Keratinocyte (primary cell): ENCODE results near the gene SNX13. TPM values are rescaled to one million over a fixed set of nuclear protein-coding genes. Genes with fewer than 3 reads are reported as not detected.

ENCODE experiments used
- DNase-seq: peaks from one replicate; pipeline ENCODE4 v3.0.0-alpha.2; 2011; ENCODE audit warnings: low read depth, missing footprints, low spot score
- FAIRE-seq: peaks from 2 replicates; lab custom pipeline; 2011; peaks lifted over from hg19 to GRCh38; lab: Jason Lieb, UNC
- H2AFZ ChIP-seq: 2 replicates; pipeline ENCODE4 v1.6.0; 2012; ENCODE audit warnings: low read length, control low read depth, inconsistent platforms; ENCODE audit not compliant: control insufficient read depth
- H3K27ac ChIP-seq: 2 replicates; pipeline ENCODE4 v1.5.1; 2011; ENCODE audit warnings: low read length; ENCODE audit not compliant: control insufficient read depth, insufficient read depth
- H3K27me3 ChIP-seq: 3 replicates; pipeline ENCODE4 v1.6.0; 2011; ENCODE audit warnings: low read length; ENCODE audit not compliant: control insufficient read depth, insufficient read depth; ENCODE audit errors: extremely low read depth
- H3K36me3 ChIP-seq, 2 experiments: 2 replicates in 1 of 2; 3 replicates in 1 of 2; pipeline ENCODE4 v1.5.1; 2011; ENCODE audit warnings: low read length in 2 of 2, mild to moderate bottlenecking in 1 of 2; ENCODE audit not compliant: control insufficient read depth in 2 of 2, insufficient read depth in 2 of 2; ENCODE audit errors: extremely low read depth in 1 of 2
- H3K4me1 ChIP-seq: 3 replicates; pipeline ENCODE4 v1.5.1; 2011; ENCODE audit warnings: low read length; ENCODE audit not compliant: control insufficient read depth, insufficient read depth; ENCODE audit errors: extremely low read depth
- H3K4me2 ChIP-seq: 3 replicates; pipeline ENCODE4 v1.6.0; 2011; ENCODE audit warnings: low read depth, low read length; ENCODE audit not compliant: control insufficient read depth, insufficient read depth; ENCODE audit errors: extremely low read depth
- H3K4me3 ChIP-seq, 3 experiments: fragments of 200-600 bp in 1 of 3; sonication (generic) in 1 of 3; 2 replicates in 2 of 3; 3 replicates in 1 of 3; pipeline ENCODE4 v1.5.1; 2011 to 2016; ENCODE audit warnings: low read length in 3 of 3, mild to moderate bottlenecking in 3 of 3, control low read depth in 2 of 3, inconsistent platforms in 1 of 3, low read depth in 1 of 3, mixed read lengths in 1 of 3, mixed run types in 1 of 3, moderate library complexity in 1 of 3; ENCODE audit not compliant: control insufficient read depth in 2 of 3, insufficient read depth in 2 of 3; ENCODE audit errors: extremely low read depth in 1 of 3
- H3K79me2 ChIP-seq: 2 replicates; pipeline ENCODE4 v1.6.0; 2012; ENCODE audit warnings: low read length; ENCODE audit not compliant: control insufficient read depth, insufficient read depth
- H3K9ac ChIP-seq: 3 replicates; pipeline ENCODE4 v1.6.0; 2011; ENCODE audit warnings: low read length; ENCODE audit not compliant: control insufficient read depth, insufficient read depth; ENCODE audit errors: extremely low read depth
- H3K9me1 ChIP-seq: 3 replicates; pipeline ENCODE4 v1.6.0; 2011; ENCODE audit warnings: low read length; ENCODE audit not compliant: control insufficient read depth, insufficient read depth; ENCODE audit errors: extremely low read depth
- H3K9me3 ChIP-seq: 2 replicates; pipeline ENCODE4 v1.5.1; 2012; ENCODE audit warnings: low read depth, low read length; ENCODE audit not compliant: control insufficient read depth
- H4K20me1 ChIP-seq: 3 replicates; pipeline ENCODE4 v1.6.0; 2011; ENCODE audit warnings: low read length; ENCODE audit not compliant: control insufficient read depth, insufficient read depth; ENCODE audit errors: extremely low read depth
- EZH2 ChIP-seq: IDR thresholded peaks from one replicate; pipeline ENCODE4 v1.6.1; 2012; ENCODE audit warnings: inconsistent platforms, mild to moderate bottlenecking, low read length, moderate library complexity
- dilution Hi-C: fragments of 300-500 bp; cut with MboI; formaldehyde crosslinking; loops from one replicate; pipeline ENCODE4 v1.7.0; 2020; ENCODE audit warnings: low sequenced_read_pairs; ENCODE audit not compliant: extremely low pct_ligation_motif_present
- polyA plus RNA-seq, 5 experiments: library from polyadenylated mRNA; depleted of rRNA in 3 of 5; stranded (reverse) in 3 of 5; stranded (forward) in 1 of 5; unstranded in 1 of 5; fragments of >200 nt; gene quantifications; 1 replicate in 1 of 5; 2 replicates in 3 of 5; 3 replicates in 1 of 5; pipeline versions ENCODE4 v1.2.1 to v1.2.3, GENCODE V29; 2011 to 2012; ENCODE audit warnings: missing spikeins in 2 of 5, low read depth in 1 of 5, low replicate concordance in 1 of 5
- TF ChIP-seq, protein P1 (sequence below), 3 experiments: IDR thresholded peaks in 1 of 3; conservative IDR thresholded peaks in 1 of 3; optimal IDR thresholded peaks in 1 of 3; 2 replicates in 2 of 3; 3 replicates in 1 of 3; pipeline versions ENCODE3 to v1.5.1; 2011; ENCODE audit warnings: low read length in 3 of 3, mild to moderate bottlenecking in 3 of 3, moderate library complexity in 2 of 3, control low read depth in 1 of 3, inconsistent platforms in 1 of 3; ENCODE audit not compliant: insufficient read depth in 2 of 3; ENCODE audit errors: extremely low read depth in 1 of 3

The SNX13 gene
- polyA plus RNA-seq, 1 donor (not counting 4 experiments of a cell fraction or from before 2014, with no cell fraction given), result 22.6 TPM

DNA sequence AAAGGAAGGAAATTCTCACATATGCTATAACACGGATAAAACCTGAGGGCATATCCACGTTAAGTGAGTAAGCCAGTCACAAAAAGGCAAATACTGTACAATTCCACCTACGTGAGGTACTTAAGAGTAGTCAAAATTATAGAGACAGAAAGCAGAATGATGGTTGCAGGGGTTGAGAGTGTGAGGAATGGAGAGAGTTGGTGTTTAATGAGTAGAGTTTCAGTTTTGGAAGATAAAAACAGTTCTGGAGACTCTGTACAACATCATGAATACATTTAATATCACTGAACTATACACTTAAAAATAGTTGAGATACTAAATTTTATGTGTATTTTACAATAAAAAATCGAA is 95.1 kb downstream of the SNX13 start:
- Histone ChIP-seq H3K4me2 (peak overlapping the region; percentile 23), H3K27ac (no peak overlapping the region)
- no peak for FAIRE-seq

DNA sequence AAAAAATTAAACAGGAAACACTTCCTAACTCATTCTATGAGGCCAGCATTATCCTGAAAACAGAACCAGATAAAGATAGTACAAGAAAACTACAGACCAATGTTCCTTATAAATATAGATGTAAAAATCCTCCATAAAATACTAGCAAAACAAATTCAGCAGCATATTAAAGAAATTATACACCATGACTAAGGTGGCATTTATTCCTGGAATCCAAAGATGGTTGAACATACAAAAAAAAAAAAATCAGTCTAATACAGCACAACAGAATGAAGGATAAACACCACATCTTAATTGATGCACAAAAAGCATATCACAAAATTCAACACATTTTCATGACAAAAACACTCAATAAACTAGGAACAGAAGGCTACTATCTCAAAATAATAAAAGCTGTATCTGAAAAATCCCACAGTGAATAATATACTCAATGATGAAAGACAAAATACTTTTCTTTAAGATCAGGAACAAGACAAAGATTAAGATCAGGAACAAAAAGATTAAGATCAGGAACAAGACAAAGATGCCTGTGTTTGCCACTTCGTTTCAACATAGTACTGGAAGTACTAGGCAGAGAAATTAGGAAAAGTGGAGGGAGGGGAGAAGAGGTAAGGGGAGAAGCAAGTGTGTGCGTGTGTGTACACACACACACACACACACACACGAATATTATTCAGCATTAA is 95.6 kb downstream of the SNX13 start:
- FAIRE-seq (peak; percentile 17), DNase-seq (no peak)
- Histone ChIP-seq H3K4me3 (no peak overlapping the region), H3K79me2 (no peaks in the 10 kb centered on the region), H3K27ac (no peak overlapping the region), H3K36me3 (no peaks in the 10 kb centered on the region), H3K4me1 (peaks cover 7% of the 10 kb centered on the region), H3K9me3 (no peaks in the 10 kb centered on the region), H3K9me1 (no peaks in the 10 kb centered on the region), H3K4me2 (no peak overlapping the region), H4K20me1 (no peaks in the 10 kb centered on the region), H3K27me3 (no peaks in the 10 kb centered on the region), H3K9ac (no peak overlapping the region), H2AFZ (no peak overlapping the region)
- dilution Hi-C loops, result no loop called here
- TF ChIP-seq, protein P1, sequence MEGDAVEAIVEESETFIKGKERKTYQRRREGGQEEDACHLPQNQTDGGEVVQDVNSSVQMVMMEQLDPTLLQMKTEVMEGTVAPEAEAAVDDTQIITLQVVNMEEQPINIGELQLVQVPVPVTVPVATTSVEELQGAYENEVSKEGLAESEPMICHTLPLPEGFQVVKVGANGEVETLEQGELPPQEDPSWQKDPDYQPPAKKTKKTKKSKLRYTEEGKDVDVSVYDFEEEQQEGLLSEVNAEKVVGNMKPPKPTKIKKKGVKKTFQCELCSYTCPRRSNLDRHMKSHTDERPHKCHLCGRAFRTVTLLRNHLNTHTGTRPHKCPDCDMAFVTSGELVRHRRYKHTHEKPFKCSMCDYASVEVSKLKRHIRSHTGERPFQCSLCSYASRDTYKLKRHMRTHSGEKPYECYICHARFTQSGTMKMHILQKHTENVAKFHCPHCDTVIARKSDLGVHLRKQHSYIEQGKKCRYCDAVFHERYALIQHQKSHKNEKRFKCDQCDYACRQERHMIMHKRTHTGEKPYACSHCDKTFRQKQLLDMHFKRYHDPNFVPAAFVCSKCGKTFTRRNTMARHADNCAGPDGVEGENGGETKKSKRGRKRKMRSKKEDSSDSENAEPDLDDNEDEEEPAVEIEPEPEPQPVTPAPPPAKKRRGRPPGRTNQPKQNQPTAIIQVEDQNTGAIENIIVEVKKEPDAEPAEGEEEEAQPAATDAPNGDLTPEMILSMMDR (optimal IDR thresholded peaks at IDR 0.05 in 1 of 3, IDR thresholded peaks at IDR 0.05 in 1 of 3, conservative IDR thresholded peaks at IDR 0.05 in 1 of 3; ENCODE audit: extremely low read depth in 1 of 3, insufficient read depth in 2 of 3, low read length in 3 of 3), result no peak
- no peak for TF ChIP-seq EZH2

More for the DNA sequence above, 95.1 kb downstream of the SNX13 start:
- Histone ChIP-seq H3K4me3 (no peak overlapping the region), H3K9ac (no peak overlapping the region), H3K9me3 (no peaks in the 10 kb centered on the region), H3K27me3 (no peaks in the 10 kb centered on the region), H3K4me1 (peaks cover 7% of the 10 kb centered on the region), H4K20me1 (no peaks in the 10 kb centered on the region), H3K79me2 (no peaks in the 10 kb centered on the region), H2AFZ (no peak overlapping the region), H3K9me1 (no peaks in the 10 kb centered on the region), H3K36me3 (no peaks in the 10 kb centered on the region)
- DNase-seq, result no peak
- TF ChIP-seq, protein P1 (optimal IDR thresholded peaks at IDR 0.05 in 1 of 3, IDR thresholded peaks at IDR 0.05 in 1 of 3, conservative IDR thresholded peaks at IDR 0.05 in 1 of 3; ENCODE audit: extremely low read depth in 1 of 3, insufficient read depth in 2 of 3, low read length in 3 of 3), result no peak
- TF ChIP-seq EZH2, result no peak
- dilution Hi-C loops, result no loop called here
